NCI-H1092 (cell line): ENCODE measurements around the gene CCNDBP1.
A peak's percentile ranks its signal among the peaks of the same experiment; 100 is the strongest.
"Not testable (repeated sequence)": the region's sequence is repeated elsewhere in the genome, so short reads cannot be mapped to it uniquely, and the experiment has no call there.

Source experiments
- DNase-seq: peaks from one replicate; lab custom pipeline; 2025; lab: John Stamatoyannopoulos, UW

The CCNDBP1 gene, protein sequence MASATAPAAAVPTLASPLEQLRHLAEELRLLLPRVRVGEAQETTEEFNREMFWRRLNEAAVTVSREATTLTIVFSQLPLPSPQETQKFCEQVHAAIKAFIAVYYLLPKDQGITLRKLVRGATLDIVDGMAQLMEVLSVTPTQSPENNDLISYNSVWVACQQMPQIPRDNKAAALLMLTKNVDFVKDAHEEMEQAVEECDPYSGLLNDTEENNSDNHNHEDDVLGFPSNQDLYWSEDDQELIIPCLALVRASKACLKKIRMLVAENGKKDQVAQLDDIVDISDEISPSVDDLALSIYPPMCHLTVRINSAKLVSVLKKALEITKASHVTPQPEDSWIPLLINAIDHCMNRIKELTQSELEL

DNA sequence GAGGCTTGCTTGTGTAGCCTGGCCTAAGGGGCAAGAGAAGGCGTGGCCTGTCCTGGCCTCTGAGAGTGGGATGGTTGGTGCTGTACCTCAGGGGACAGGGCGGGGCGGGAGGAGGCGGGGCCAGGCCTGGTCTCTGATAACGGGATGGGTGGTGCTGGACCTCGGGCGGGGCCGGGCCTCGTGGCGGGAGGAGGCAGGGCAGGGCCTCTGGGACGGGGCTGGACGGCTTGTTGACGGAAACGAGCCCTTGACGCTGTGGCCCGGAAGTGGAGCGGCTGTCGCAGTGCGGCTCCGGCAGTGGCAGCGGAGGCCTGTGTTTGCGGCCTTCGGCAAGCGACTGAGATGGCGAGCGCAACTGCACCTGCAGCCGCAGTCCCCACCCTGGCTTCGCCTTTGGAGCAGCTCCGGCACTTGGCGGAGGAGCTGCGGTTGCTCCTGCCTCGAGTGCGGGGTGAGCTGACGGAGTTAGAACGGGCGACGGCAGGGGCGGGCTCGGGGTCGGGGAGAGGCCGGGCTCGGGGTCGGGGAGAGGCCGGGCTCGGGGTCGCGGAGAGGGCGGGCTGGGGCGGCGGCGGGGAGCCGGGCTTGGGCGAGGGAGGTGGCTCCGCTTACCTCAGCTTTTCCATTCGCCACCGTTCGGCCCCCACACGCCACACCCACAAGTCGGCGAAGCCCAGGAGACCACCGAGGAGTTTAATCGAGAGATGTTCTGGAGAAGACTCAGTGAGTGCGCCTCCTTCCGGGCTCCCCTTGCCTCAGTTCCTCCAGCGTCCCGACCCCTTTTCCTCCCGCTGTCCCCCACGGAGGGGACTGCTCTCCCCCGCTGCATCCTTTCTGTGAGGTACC is at the start of gene CCNDBP1:
Gene CCNDBP1 (plus strand): TSS at position 247 of the 846 bp plus-strand sequence. CDS start 96 bp downstream, at position 343.
- DNase-seq, result no peak

DNA sequence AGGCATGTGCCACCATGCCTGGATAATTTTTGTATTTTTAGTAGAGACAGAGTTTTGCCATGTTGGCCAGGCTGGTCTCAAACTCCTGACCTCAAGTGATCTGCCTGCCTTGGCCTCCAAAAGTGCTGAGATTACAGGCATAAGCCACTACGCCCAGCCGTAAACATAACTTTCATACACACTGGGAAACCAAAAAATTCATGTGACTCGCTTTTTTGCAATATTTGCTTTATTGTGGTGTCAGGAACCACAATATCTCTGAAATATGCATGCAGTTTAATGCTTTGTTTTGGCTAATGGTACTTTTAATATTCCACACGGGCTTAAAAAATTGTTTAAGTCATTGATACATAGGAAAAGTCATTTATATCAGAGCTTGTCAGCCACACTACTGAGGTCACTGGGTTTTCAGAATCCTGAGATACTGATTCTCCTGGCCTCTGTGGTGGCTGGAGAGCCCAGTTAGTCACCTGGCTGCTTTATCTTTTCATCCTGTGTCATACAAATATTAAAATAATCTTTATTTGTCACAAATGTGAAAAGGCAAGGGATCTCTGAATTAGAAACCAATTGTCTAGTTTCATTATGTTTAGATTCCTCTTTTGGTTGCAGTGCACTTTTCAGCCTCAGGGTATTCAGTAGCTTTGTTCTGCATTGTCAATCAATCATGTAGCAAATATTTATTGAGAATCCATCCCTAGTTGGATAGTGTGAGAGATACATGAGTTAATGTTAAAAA is 41.8 kb upstream of the CCNDBP1 start:
- no peak for DNase-seq

DNA sequence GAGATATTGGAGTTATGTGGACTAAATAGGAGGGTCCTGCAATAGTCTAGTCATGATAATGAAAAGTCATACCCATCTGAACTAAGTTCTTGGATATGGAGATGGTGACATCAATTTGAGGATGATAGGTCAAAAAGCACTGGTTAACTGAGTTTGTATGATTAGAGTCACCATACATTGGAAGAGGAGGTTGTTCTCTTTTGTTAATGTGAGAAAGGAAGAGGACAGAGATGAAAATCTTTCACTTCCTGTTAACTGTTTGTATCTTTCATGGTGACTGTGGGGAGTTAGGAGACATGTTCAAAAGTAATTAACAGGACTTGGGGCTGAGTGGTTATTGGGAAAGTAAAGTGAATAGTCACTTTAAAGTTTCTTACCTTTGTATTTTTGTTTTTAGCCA is 40.7 kb upstream of the CCNDBP1 start:
- DNase-seq, result no peak

DNA sequence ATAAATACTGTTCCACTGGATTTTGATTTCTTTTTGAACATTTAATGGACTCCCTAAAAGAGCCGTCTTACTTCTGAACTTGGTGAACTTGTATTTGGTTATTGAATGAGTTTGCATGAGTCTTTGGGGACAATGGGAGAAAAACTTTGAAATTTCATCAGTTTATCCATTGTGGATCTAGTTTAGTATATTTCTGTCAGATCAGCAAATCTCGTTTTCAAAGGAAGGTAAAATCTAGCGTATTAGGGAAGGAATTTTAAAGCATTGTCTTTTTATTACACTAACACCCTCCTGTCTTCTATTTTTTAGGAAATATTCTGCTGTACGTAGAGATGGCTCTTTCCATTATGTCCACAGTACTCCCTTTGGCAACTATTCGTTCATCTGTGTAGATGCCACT is 39.0 kb upstream of the CCNDBP1 start:
- DNase-seq, result no peak

DNA sequence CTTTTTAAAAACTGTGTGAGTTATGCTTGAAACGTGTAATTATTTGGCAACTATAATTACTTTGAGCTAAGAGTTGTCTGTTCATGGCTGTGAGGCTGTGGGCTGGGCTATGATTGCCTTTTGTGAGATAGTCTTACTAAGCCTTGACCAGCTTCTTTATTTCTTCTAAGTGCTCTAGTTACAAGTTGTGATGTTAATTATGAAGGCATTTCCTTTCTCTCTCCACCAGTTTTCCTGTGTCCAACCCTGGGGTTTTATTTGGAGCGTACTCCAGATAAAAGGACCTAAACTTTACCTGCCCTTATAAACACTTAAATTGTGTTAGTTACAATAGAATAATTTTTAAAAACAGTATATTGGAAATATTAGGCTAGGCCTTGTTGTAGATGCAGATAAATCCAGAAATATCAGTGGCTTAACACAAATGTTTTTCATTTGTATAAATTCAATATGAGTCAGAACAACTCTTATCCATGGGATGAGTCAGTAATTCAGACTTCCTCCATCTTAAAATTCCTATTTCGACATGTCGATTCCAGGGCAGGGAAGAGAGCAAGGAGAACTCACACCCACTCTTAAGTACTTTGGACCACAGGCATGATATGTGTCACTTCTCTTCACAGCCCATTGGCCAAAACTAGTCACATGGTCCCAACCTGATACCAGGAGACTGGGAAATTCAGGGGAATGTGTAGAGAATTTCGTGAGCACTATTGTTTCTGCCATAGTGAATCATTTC is 34.8 kb upstream of the CCNDBP1 start:
- DNase-seq, result no peak

DNA sequence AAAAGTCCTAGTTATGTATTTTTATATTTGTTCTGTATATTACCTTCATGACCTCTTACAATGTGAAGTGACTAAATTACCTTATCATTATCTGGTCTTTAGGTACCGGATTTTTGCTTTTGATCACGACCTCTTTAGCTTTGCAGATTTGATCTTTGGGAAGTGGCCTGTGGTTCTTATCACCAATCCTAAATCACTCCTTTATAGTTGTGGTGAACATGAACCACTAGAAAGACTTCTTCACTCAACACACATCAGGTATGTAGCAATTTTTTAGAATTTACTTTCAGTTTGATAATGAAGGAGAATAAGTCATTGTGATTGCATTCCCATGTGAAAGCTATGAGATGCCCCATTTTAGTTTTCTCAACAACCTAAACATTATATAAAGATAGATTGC is 33.5 kb upstream of the CCNDBP1 start:
- DNase-seq, result no peak

DNA sequence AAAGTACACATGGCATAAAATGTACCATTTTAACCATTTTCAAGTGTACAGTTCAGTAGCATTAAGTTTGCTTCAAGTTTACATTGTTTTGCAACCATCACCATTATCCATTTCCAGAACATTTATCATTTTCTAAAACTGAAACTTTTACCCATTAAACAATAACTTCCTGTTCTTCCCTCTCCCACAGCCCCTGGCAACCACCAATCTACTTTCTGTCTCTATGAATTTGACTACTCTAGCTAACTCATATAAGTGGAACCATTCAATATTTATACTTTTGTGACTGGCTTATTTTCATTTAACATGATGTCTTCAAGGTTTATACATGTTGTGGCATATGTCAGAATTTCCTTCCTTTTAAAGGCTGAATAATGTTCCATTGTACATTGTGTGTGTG is 31.9 kb upstream of the CCNDBP1 start:
- DNase-seq, result no peak

DNA sequence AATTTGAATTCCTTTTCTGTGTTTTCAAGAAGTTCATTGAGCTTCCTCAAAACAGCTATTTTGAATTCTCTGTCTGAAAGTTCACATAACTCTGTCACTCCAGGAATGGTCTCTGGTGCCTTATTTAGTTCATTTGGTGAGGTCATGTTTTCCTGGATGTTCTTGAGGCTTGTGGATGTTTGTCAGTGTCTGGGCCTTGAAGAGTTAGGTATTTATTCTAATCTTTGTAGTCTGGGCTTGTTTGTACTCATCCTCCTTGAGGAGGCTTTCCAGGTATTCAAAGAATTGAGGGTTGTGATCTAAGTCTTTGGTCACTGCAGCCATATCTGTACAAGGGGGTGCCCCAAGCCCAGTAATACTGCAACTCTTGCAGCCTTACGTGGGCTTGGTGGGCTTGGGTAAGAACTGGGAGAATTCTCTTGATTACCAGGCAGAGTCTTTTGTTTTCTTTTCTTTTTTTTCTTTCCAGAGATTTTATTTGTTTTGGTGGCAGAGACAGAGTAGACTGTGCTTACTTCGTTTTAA is 19.3 kb upstream of the CCNDBP1 start:
- DNase-seq, result no peak

DNA sequence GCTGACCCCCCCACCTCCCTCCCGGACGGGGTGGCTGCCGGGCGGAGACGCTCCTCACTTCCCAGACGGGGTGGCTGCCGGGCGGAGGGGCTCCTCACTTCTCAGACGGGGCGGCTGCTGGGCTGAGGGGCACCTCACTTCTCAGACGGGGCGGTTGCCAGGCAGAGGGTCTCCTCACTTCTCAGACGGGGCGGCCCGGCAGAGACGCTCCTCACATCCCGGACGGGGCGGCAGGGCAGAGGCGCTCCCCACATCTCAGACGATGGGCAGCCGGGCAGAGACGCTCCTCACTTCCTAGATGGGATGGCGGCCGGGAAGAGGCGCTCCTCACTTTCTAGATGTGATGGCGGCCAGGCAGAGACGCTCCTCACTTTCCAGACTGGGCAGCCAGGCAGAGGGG is 17.9 kb upstream of the CCNDBP1 start:
- DNase-seq, result not testable (repeated sequence)

DNA sequence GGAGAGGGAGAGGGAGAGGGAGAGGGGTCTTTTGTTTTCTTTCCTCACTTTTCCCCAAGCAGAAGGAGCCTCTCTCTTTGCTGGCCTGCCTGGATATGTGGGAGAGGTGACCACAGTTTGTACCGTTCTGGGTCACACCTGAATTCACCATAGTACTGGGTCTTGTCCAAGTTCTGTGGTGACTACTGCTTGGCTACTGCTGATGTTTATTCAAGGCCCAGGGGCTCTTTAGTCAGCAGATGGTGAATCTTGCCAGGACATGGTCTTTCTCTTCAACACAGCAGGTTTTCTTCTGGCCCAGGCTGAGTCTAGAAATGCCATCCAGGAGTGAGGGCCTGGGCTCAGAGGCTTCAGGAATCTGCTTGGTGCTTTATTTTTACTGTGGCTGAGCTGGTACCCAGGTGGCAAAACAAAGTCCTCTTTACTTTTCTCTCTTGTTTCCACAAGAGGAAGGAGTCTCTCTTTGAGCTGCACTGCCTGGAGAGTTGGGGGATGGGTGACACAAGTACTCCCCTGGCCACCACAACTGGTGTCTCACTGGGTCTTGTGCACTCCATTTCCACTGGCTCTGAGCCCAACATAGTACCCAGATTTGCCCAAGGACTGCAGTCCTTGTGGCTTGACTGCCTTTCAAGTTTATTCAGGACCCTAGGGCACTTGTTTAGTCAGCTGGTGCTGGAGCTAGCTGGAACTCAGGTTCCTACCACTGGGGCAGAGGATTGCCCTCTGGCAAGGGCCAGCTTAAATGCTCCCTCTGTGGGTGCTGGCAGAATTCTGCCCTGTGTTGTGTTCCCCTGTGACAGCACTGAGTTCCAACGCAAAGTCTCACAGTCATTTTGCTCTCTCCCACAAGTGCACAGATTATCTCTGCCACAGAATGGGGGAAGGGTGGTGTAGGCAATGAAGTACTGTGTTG is 16.8 kb upstream of the CCNDBP1 start:
- no peak for DNase-seq

DNA sequence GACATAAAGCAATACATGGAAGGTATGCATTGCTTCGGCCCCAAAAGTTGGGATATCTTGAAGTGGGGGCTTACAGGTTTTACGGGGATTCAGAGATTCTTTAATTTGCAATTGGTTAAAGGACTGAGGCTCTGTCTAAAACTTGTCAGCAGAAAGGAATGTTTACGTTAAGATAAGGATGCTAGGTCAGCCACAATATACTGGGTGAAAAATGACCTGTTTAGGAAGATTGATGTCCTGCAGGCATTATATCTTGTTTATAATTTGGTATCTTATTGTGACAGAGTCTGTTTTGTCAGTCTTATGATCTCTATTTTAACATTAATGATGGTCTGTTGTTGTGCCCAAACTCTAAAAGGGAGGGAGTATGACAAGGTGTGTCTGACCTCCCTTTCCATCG is 15.3 kb upstream of the CCNDBP1 start:
- DNase-seq, result no peak

DNA sequence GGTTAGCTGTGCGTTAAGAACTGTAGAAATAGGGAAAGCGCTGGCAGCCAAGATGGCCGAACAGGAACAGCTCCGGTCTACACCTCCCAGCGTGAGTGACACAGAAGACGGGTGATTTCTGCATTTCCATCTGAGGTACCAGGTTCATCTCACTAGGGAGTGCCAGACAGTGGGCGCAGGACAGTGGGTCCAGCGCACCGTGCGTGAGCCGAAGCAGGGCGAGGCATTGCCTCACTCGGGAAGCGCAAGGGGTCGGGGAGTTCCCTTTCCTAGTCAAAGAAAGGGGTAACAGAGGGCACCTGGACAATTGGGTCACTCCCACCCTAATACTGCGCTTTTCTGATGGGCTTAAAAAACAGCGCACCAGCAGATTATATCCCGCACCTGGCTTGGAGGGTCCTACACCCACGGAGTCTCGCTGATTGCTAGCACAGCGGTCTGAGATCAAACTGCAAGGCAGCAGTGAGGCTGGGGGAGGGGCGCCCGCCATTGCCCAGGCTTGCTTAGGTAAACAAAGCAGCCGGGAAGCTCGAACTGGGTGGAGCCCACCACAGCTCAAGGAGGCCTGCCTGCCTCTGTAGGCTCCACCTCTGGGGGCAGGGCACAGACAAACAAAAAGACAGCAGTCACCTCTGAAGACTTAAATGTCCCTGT is 9.4 kb upstream of the CCNDBP1 start:
- not testable (repeated sequence) for DNase-seq

DNA sequence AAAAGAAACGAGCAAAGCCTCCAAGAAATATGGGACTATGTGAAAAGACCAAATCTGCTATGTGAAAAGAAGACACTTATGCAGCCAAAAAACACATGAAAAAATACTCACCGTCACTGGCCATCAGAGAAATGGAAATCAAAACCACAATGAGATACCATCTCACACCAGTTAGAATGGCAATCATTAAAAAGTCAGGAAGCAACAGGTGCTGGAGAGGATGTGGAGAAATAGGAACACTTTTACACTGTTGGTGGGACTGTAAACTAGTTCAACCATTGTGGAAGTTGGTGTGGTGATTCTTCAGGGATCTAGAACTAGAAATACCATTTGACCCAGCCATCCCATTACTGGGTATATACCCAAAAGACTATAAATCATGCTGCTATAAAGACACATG is 8.1 kb upstream of the CCNDBP1 start:
- not testable (repeated sequence) for DNase-seq

DNA sequence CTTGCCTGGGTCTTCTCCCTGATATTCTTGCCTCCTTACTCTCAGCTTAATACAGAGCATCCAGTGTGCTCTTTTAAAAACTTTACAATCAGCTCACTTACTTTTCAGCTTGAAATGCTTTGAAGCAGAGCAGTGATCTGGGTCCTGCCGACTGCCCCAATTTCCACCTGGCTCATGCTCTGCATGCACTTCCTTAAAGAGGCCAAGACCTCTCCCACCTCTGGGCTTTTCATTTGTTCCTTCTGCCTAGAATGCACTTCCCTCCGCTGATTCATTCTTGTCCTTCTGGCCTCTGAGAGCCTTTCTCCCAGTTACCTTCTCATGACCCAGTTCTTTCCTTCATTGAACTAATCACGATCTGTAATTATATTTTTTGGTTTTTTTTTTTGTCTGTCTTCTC is 1.9 kb upstream of the CCNDBP1 start:
- DNase-seq, result no peak

DNA sequence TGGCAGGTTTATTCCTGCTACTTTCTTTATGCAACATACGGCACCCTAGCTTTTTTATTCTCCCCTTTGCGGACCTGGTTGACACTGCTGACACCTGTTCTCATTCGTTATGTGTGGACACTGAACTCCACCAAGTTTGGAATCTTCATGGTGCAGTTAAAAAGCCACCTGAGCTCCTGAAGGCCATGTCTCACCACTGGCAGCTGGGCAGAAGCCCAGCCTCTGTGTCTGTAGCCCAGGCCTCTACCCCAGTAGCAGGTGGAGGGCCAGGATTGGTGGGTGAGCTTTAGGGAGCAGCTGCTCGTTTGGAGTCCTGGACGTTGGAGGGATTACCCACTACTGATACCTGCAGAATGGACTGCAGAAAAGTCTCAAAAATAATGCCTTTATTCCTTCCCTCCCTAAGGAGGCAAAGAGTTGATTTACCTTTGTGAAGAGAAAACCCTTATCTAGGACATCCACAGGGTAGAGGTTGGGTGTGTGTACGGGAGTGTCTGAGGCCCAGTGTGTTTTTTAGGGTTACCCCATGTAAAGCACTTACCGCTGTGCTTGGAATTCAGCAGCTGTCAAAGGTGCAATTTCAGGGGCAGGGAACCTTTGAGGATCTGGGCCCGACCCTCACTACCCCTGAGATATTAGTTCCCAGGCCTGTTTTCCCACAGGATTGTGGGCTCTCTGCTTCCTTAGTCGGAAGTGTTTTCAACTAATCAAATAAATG is 637 bp upstream of the CCNDBP1 start:
- DNase-seq, result no peak

DNA sequence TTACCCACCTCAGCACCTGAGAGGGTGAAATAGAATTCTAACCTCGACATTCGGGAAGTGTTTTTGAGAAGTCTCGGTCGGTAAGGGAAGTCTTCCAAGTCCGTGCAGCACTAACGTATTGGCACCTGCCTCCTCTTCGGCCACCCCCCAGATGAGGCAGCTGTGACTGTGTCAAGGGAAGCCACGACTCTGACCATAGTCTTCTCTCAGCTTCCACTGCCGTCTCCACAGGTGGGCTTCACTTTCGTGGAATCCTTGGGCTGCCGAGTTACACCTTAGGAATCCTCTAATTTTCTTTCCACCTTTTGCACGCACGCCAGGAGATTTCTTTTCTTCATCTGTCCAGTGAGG is 775 bp downstream of the CCNDBP1 start:
- DNase-seq, result no peak

DNA sequence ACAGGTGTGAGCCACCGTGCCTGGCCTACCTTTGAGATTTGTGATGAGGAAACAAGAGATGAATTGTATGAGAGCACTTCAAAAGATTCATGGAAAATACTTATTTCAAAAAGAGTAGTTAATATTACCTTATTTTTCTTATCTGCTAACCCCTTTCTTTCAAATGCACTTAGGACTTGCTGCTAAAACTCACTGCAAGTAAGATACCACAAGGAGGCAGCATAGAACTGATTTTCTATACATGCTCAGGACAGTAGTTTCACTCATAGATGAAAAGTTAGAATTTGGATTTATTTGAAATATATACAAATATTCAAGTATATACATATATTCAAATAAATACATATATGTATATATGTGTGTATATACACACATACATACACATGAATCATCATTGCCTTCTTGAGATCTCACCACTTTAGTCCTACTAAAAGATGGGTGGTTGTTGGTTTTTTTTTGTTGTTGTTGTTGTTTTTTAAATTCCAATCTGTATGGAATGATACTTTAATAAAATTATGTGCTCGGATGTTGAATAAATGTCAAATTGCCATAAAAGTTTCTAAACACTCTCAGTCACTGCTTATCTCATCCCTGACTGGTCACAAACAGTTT is 2.4 kb downstream of the CCNDBP1 start:
- DNase-seq, result peak; percentile 9

DNA sequence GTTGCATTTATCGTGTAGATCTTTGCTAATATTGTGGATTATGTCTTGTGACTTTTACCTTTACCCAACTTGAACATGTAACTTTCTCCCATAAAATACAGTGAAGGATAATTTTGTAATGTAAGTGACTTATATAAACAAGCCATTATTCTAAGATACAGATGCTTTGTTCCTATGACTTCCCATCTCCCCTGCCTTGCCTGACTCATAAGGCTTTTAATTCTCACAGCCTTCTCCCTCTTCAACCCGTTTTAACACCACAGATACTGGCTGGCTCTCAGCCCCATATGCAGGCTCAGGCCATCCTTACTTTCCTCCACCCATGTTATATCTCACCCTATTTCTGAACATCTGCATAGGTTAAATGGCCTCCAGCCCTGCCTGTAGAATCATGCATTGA is 4.1 kb downstream of the CCNDBP1 start:
- DNase-seq, result no peak

DNA sequence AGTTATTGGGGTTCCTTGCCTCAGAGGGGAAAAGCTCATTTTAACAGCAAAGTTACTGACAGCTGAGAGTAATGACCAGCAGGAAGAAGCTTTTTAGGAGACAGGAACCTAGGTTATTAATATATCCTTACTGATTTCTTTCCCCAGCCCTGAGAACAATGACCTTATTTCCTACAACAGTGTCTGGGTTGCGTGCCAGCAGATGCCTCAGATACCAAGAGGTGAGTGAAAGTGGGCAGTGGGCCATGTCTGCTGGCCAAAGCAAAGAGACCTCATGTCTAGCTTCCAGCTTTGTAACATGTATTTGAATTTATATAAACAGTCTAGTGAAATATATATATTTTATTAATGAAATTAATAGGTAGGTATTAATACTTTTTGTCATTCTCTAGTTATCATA is 5.0 kb downstream of the CCNDBP1 start:
- DNase-seq, result no peak
